ENCODE measurements around the gene TUBE1.

DNA sequence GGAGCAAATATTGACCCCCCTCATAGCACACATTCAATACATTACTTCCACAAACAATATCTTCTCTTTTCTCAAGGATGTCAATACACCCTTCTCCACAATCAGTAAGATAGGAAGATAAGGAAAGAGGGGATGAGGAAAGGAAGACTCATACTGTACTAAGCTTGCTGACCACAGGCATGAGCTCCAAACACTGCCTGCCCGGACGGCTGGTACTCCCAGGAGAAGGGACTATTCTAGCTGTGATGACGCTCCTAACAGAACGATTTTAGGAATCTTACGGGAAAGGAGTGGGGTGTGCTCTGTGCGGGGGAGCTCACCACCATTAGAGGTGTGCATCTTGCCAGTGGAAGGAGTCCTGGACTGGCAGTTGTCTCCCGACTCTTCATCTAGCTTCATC, 37.3 kb downstream of the TUBE1 start:
- TF ChIP-seq, protein P1, sequence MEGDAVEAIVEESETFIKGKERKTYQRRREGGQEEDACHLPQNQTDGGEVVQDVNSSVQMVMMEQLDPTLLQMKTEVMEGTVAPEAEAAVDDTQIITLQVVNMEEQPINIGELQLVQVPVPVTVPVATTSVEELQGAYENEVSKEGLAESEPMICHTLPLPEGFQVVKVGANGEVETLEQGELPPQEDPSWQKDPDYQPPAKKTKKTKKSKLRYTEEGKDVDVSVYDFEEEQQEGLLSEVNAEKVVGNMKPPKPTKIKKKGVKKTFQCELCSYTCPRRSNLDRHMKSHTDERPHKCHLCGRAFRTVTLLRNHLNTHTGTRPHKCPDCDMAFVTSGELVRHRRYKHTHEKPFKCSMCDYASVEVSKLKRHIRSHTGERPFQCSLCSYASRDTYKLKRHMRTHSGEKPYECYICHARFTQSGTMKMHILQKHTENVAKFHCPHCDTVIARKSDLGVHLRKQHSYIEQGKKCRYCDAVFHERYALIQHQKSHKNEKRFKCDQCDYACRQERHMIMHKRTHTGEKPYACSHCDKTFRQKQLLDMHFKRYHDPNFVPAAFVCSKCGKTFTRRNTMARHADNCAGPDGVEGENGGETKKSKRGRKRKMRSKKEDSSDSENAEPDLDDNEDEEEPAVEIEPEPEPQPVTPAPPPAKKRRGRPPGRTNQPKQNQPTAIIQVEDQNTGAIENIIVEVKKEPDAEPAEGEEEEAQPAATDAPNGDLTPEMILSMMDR (IDR thresholded peaks at IDR 0.05), result no peak
- TF ChIP-seq ZFX (IDR thresholded peaks at IDR 0.05; ENCODE audit: borderline replicate concordance), result no peak
